AG09319 (cell line): ENCODE measurements around the gene EFHD1.

Experiments
- DNase-seq: peaks from one replicate; pipeline ENCODE4 v3.0.0-alpha.2; 2010; ENCODE audit warnings: low read depth; ENCODE audit errors: extremely low read depth
- CTCF ChIP-seq: IDR thresholded peaks from 2 replicates; pipeline ENCODE4 v1.5.1; 2011; ENCODE audit warnings: low read depth, mild to moderate bottlenecking, inconsistent platforms, low read length, moderate library complexity

The EFHD1 gene

GRCh38 chr2:232697059-232697806 is 63.8 kb downstream of the EFHD1 start, which contains the start of gene GIGYF2:
Gene GIGYF2, plus strand, starts transcription at chr2:232697331. Its CDS starts 37,867 bp downstream, at chr2:232735198.
- no peak for TF ChIP-seq CTCF
- DNase-seq = peak; percentile 88

DNA sequence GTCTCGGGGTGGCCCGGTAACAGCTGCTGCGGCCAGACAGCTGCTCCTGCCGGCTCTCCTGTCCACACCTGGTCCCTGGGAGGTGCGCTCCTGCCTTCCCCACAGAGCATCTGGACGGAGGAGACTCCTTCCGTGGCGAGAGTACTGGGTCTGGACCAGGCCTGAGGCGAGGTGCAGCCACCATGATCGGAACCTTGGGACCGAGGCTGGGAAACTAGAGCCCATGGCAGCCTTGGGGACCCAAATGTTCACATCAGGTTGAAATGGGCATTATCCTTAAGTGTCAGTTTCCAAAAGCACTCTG is 64.4 kb downstream of the EFHD1 start:
- TF ChIP-seq CTCF = no peak
- DNase-seq = no peak

GRCh38 chr2:232698556-232699091 is 65.2 kb downstream of the EFHD1 start:
- no peak for TF ChIP-seq CTCF
- DNase-seq = no peak

DNA sequence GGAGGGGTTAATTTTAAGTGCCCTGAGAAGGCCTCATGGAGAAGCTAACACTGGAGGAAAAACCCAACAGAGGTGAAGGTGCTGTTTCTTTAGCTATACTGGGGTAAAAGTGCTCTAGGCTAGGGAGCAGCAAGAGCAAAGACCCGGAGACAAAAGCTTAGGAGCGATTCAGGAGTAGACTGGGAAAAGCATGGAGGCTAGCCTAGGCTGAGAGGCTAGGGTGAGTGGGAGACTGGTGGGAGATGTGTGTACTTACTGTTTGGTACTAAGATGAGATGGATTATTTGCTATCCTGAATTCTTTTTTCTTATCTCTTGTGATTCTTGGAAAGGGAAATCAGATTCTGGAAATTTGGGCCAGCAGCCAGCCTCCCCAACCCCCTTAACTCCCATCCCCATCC is 65.7 kb downstream of the EFHD1 start:
- DNase-seq = no peak
- no peak for TF ChIP-seq CTCF

DNA sequence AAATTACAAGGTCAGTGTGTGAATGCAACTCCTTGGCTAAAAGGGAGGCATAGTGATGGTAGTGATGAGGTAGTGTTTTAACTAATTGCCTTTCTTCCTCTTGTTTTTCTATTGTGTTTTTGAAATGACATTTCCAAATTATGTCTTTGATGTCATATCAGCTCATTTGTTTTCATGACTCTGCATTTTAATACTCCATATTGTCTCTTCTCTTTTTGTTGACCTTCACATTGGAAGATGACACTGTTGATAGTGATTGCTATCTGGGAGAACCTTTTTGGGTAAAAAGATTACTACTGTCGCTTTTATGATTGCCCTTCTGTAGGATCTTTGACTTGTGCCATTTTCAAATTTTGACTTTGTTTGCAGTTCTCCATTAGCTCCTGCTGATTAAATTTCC is 66.8 kb downstream of the EFHD1 start:
- DNase-seq = no peak
- TF ChIP-seq CTCF = no peak

DNA sequence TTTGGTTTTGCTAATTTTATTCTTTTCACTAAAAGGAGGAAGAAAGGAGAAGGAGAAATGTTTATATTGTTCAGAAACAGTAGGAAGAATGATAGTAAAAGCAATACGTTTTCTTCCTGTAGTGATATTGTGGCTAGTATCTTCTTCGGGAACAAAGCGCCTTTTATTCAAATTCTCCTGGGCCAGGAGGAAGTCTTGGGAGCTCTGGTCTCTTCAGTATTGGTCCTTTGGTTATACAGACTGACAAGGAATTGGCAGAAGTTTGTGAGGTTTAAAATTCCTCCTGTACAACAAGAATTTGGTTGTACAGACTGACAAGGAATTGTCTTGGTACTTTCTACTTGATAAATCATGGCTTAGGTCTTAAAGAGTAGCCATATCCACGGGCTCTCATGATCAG is 73.7 kb downstream of the EFHD1 start:
- no peak for TF ChIP-seq CTCF
- DNase-seq = no peak

DNA sequence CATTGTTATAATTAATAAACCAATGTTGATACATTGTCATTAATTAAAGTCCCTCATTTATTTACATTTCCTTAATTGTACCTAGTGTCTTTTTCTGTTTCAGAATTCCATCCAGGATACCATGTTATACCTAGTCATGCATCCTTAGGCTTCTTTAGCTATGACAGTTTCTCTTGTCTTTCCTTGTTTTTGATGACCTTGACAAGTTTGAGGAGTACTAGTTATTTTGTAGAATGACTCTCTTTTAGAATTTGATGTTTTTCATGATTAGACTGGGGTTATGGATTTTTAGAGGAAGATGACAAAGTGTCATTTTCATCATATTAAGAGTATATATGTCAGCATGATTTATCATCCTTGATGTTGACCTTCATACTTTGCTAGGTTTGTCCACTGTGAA is 80.1 kb downstream of the EFHD1 start:
- no peak for TF ChIP-seq CTCF
- no peak for DNase-seq
